SJCRH30 (cell line): ENCODE results near the gene AZI2. TPM values are rescaled to one million over a fixed set of nuclear protein-coding genes. Genes with fewer than 3 reads are reported as not detected.
A peak's percentile ranks its signal among the peaks of the same experiment; 100 is the strongest.

Experiments
- DNase-seq, 2 experiments: peaks; one replicate each; pipeline ENCODE4 v3.0.0-alpha.2; 2015 to 2020
- H3K27ac ChIP-seq: fragments of 250-450 bp; sonication (Bioruptor Pico); 2 replicates; pipeline ENCODE4 v1.5.1; 2020; ENCODE audit warnings: mild to moderate bottlenecking, moderate library complexity
- H3K27me3 ChIP-seq: fragments of 250-450 bp; sonication (Bioruptor Pico); 2 replicates; pipeline ENCODE4 v1.5.1; 2020; ENCODE audit warnings: mild to moderate bottlenecking, moderate library complexity
- H3K36me3 ChIP-seq: fragments of 250-450 bp; sonication (Bioruptor Pico); 2 replicates; pipeline ENCODE4 v1.5.1; 2020; ENCODE audit warnings: mild to moderate bottlenecking, moderate library complexity
- H3K4me1 ChIP-seq: fragments of 250-450 bp; sonication (Bioruptor Pico); 2 replicates; pipeline ENCODE4 v1.5.1; 2020; ENCODE audit warnings: mild to moderate bottlenecking, moderate library complexity
- H3K4me3 ChIP-seq: fragments of 250-450 bp; sonication (Bioruptor Pico); 2 replicates; pipeline ENCODE4 v1.5.1; 2020; ENCODE audit warnings: mild to moderate bottlenecking, moderate library complexity
- H3K9me3 ChIP-seq: fragments of 250-450 bp; sonication (Bioruptor Pico); replicated peaks from 2 replicates; pipeline ENCODE4 v1.5.1; 2020; ENCODE audit warnings: mild to moderate bottlenecking, moderate library complexity
- total RNA-seq: library from RNA; depleted of rRNA; stranded (reverse); fragments of >200 nt; shearing (Covaris generic); gene quantifications from 2 replicates; pipeline ENCODE4 v1.2.3, GENCODE V29; 2014

Gene AZI2
- total RNA-seq, 1 experiment from 2014 or later = 143 TPM

- no peak for DNase-seq
Observed at GRCh38 chr3:28326458-28326926, 22.1 kb downstream of the AZI2 start.

GRCh38 chr3:28322464-28322863, 26.2 kb downstream of the AZI2 start:
- Histone ChIP-seq H3K27me3 (no peaks in the 10 kb centered on the region), H3K9me3 (no peaks in the 10 kb centered on the region), H3K4me3 (no peak overlapping the region), H3K4me1 (no peaks in the 10 kb centered on the region), H3K27ac (no peak overlapping the region), H3K36me3 (peaks cover 38% of the 10 kb centered on the region)
- no peak for DNase-seq

More at GRCh38 chr3:28326458-28326926, 22.1 kb downstream of the AZI2 start:
- Histone ChIP-seq H3K4me3 (no peak overlapping the region), H3K4me1 (no peaks in the 10 kb centered on the region), H3K27ac (no peak overlapping the region), H3K9me3 (no peaks in the 10 kb centered on the region), H3K27me3 (no peaks in the 10 kb centered on the region), H3K36me3 (peaks cover 55% of the 10 kb centered on the region)

- Histone ChIP-seq H3K27ac (no peak overlapping the region), H3K9me3 (no peaks in the 10 kb centered on the region), H3K27me3 (no peaks in the 10 kb centered on the region), H3K4me3 (no peak overlapping the region), H3K4me1 (no peaks in the 10 kb centered on the region), H3K36me3 (peaks cover 25% of the 10 kb centered on the region)
- DNase-seq = no peak
Observed at GRCh38 chr3:28320981-28321380, 27.6 kb downstream of the AZI2 start.

GRCh38 chr3:28317438-28318022, 31.1 kb downstream of the AZI2 start:
- Histone ChIP-seq H3K27ac (no peak overlapping the region), H3K27me3 (no peaks in the 10 kb centered on the region), H3K4me1 (no peaks in the 10 kb centered on the region), H3K36me3 (peaks cover 3% of the 10 kb centered on the region; the same call in 1 of the 2 replicates), H3K9me3 (no peaks in the 10 kb centered on the region), H3K4me3 (no peak overlapping the region)
- peak; percentile 56 to 76 for DNase-seq

- no peak overlapping the region for H3K27ac ChIP-seq
- H3K9me3 ChIP-seq = no peaks in the 10 kb centered on the region
- no peaks in the 10 kb centered on the region for H3K27me3 ChIP-seq
- H3K36me3 ChIP-seq = no peaks in the 10 kb centered on the region
- H3K4me3 ChIP-seq = no peak overlapping the region
- H3K4me1 ChIP-seq = no peaks in the 10 kb centered on the region
- no peak for DNase-seq
Observed at GRCh38 chr3:28316226-28316625, 32.4 kb downstream of the AZI2 start.

- no peak overlapping the region for H3K27ac ChIP-seq
- no peaks in the 10 kb centered on the region for H3K9me3 ChIP-seq
- no peak for DNase-seq
- no peak overlapping the region for H3K4me3 ChIP-seq
- H3K27me3 ChIP-seq = no peaks in the 10 kb centered on the region
- H3K4me1 ChIP-seq = no peaks in the 10 kb centered on the region
- H3K36me3 ChIP-seq = no peaks in the 10 kb centered on the region
Observed at GRCh38 chr3:28315711-28316110, 32.9 kb downstream of the AZI2 start.

- Histone ChIP-seq H3K4me3 (no peak overlapping the region), H3K9me3 (no peaks in the 10 kb centered on the region), H3K27ac (no peak overlapping the region), H3K36me3 (no peaks in the 10 kb centered on the region), H3K27me3 (no peaks in the 10 kb centered on the region), H3K4me1 (no peaks in the 10 kb centered on the region)
- no peak for DNase-seq
Observed at GRCh38 chr3:28308196-28308595, 40.4 kb downstream of the AZI2 start.

GRCh38 chr3:28301688-28302087, 46.9 kb downstream of the AZI2 start:
- Histone ChIP-seq H3K4me3 (no peak overlapping the region), H3K27ac (no peak overlapping the region), H3K36me3 (no peaks in the 10 kb centered on the region), H3K27me3 (no peaks in the 10 kb centered on the region), H3K9me3 (no peaks in the 10 kb centered on the region), H3K4me1 (no peaks in the 10 kb centered on the region)
- DNase-seq = no peak

- no peak for DNase-seq
- Histone ChIP-seq H3K9me3 (no peaks in the 10 kb centered on the region), H3K36me3 (no peaks in the 10 kb centered on the region), H3K27ac (no peak overlapping the region), H3K4me1 (no peaks in the 10 kb centered on the region), H3K4me3 (no peak overlapping the region), H3K27me3 (no peaks in the 10 kb centered on the region)
Observed at GRCh38 chr3:28300345-28300962, 48.2 kb downstream of the AZI2 start.

- no peak for DNase-seq
- Histone ChIP-seq H3K36me3 (no peaks in the 10 kb centered on the region), H3K4me3 (no peak overlapping the region), H3K27ac (no peak overlapping the region), H3K27me3 (no peaks in the 10 kb centered on the region), H3K4me1 (no peaks in the 10 kb centered on the region), H3K9me3 (no peaks in the 10 kb centered on the region; the same call in 1 of the 2 replicates)
Observed at GRCh38 chr3:28299705-28300104, 48.9 kb downstream of the AZI2 start.

GRCh38 chr3:28295898-28296490, 52.6 kb downstream of the AZI2 start:
- Histone ChIP-seq H3K27me3 (no peaks in the 10 kb centered on the region), H3K36me3 (no peaks in the 10 kb centered on the region), H3K27ac (no peak overlapping the region), H3K9me3 (no peaks in the 10 kb centered on the region; the same call in 1 of the 2 replicates), H3K4me3 (no peak overlapping the region), H3K4me1 (no peaks in the 10 kb centered on the region)
- no peak for DNase-seq

GRCh38 chr3:28294667-28295413, 53.8 kb downstream of the AZI2 start:
- no peak for DNase-seq
- H3K4me3 ChIP-seq = no peak overlapping the region
- H3K27ac ChIP-seq = no peak overlapping the region

GRCh38 chr3:28292622-28293021, 56.0 kb downstream of the AZI2 start:
- Histone ChIP-seq H3K4me1 (no peaks in the 10 kb centered on the region), H3K9me3 (no peaks in the 10 kb centered on the region; the same call in 1 of the 2 replicates), H3K36me3 (peaks cover 3% of the 10 kb centered on the region; the same call in 1 of the 2 replicates), H3K4me3 (no peak overlapping the region), H3K27me3 (no peaks in the 10 kb centered on the region), H3K27ac (no peak overlapping the region)
- no peak for DNase-seq

More at GRCh38 chr3:28294667-28295413, 53.8 kb downstream of the AZI2 start:
- H3K9me3 ChIP-seq = no peaks in the 10 kb centered on the region; the same call in 1 of the 2 replicates
- H3K27me3 ChIP-seq = no peaks in the 10 kb centered on the region
- no peaks in the 10 kb centered on the region for H3K4me1 ChIP-seq
- H3K36me3 ChIP-seq = no peaks in the 10 kb centered on the region

- no peaks in the 10 kb centered on the region; the same call in 1 of the 2 replicates for H3K9me3 ChIP-seq
- no peaks in the 10 kb centered on the region for H3K27me3 ChIP-seq
- H3K4me3 ChIP-seq = no peak overlapping the region
- no peaks in the 10 kb centered on the region for H3K4me1 ChIP-seq
- peaks cover 3% of the 10 kb centered on the region; the same call in 1 of the 2 replicates for H3K36me3 ChIP-seq
- H3K27ac ChIP-seq = no peak overlapping the region
- no peak for DNase-seq
Observed at GRCh38 chr3:28291577-28291976, 57.0 kb downstream of the AZI2 start.

- peaks cover 3% of the 10 kb centered on the region; the same call in 1 of the 2 replicates for H3K36me3 ChIP-seq
- no peaks in the 10 kb centered on the region for H3K27me3 ChIP-seq
- H3K4me1 ChIP-seq = no peaks in the 10 kb centered on the region
- no peak overlapping the region for H3K4me3 ChIP-seq
- DNase-seq = no peak
- H3K9me3 ChIP-seq = no peaks in the 10 kb centered on the region; the same call in 1 of the 2 replicates
- H3K27ac ChIP-seq = no peak overlapping the region
Observed at GRCh38 chr3:28290863-28291300, 57.7 kb downstream of the AZI2 start.
